Measurements from ENCODE around the gene PTPRN2.

Gene PTPRN2

DNA sequence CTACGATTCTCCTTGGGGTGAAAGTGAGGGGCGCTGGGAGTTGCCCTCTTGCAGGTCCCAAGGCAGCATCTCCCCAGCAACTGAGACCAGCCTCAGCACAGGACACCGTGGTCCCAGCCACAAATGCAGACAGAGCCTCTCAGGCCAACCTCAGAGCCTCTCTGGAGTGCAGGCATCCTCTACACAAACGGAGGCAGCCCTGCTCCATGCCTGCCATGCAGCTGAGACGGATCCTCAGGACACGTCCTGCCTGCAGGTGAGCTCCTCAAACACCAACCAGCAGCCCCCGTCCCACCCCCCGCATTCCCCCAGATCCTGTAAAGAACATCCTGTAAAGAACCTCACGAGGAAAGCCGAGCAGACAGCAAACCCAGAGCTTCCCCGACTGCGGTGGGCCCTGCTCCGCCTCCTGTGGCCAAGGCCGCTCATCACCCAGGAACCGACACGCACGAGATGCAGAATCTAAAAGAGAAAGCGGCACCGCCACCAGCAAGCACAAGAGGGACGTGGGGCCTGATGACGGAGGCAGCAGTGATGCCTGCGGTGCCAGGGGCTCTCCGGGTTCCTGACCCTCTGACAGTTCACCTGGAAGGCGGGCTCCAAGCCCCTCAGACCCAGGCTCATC is 186.9 kb downstream of the PTPRN2 start:
- DNase-seq (ENCODE audit: low spot score) = no peak
- TF ChIP-seq, protein P1, sequence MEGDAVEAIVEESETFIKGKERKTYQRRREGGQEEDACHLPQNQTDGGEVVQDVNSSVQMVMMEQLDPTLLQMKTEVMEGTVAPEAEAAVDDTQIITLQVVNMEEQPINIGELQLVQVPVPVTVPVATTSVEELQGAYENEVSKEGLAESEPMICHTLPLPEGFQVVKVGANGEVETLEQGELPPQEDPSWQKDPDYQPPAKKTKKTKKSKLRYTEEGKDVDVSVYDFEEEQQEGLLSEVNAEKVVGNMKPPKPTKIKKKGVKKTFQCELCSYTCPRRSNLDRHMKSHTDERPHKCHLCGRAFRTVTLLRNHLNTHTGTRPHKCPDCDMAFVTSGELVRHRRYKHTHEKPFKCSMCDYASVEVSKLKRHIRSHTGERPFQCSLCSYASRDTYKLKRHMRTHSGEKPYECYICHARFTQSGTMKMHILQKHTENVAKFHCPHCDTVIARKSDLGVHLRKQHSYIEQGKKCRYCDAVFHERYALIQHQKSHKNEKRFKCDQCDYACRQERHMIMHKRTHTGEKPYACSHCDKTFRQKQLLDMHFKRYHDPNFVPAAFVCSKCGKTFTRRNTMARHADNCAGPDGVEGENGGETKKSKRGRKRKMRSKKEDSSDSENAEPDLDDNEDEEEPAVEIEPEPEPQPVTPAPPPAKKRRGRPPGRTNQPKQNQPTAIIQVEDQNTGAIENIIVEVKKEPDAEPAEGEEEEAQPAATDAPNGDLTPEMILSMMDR (IDR thresholded peaks at IDR 0.05; ENCODE audit: borderline replicate concordance, control extremely low read depth, extremely low read depth, insufficient read depth, missing control alignments) = no peak
- in situ Hi-C loops (cut with MboI; ENCODE audit: low sequenced_read_pairs, unreplicated experiment) = no loop called here

DNA sequence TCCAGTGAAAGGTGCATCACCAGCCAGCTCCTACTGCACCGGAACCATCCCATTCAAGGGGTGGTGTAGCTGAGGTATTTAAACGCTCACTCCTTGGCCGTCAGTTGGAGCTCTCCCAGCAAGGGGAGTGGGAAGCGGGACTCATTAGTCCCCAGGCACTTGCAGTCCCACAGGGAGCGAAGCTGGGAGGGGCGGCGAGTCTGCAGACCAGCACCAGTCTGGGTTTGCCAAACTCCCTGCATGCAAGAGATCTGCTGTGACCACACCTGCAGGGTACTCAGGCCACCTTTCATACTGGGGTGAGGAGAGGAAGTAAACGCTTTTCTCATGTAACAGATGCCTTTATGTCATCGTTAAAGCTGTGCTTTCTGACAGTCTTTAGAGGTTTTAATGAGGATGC is 187.9 kb downstream of the PTPRN2 start:
- no peak for DNase-seq (ENCODE audit: low spot score)
- in situ Hi-C loops (cut with MboI; ENCODE audit: low sequenced_read_pairs, unreplicated experiment) = no loop called here
- TF ChIP-seq, protein P1 (IDR thresholded peaks at IDR 0.05; ENCODE audit: borderline replicate concordance, control extremely low read depth, extremely low read depth, insufficient read depth, missing control alignments) = no peak

DNA sequence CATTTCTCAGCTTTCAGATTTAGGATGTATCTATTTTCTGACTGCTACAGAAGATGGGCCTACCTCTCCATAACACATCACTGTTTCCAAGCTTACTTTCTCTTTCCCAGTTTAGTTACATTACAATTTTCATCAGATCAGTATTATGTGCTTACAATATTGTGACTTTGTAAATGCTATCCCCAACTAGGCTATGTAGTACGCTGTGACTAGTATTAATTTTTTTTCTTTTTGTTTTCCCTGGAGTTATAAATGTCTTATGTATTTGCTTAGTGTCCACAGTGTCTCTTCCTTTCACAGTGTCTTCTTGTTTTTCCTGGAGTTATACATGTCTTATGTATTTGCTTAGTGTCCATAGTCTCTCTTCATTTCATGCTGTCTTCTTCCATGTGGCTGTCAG is 188.9 kb downstream of the PTPRN2 start:
- DNase-seq (ENCODE audit: low spot score) = no peak
- in situ Hi-C loops (cut with MboI; ENCODE audit: low sequenced_read_pairs, unreplicated experiment) = no loop called here
- TF ChIP-seq, protein P1 (IDR thresholded peaks at IDR 0.05; ENCODE audit: borderline replicate concordance, control extremely low read depth, extremely low read depth, insufficient read depth, missing control alignments) = no peak

DNA sequence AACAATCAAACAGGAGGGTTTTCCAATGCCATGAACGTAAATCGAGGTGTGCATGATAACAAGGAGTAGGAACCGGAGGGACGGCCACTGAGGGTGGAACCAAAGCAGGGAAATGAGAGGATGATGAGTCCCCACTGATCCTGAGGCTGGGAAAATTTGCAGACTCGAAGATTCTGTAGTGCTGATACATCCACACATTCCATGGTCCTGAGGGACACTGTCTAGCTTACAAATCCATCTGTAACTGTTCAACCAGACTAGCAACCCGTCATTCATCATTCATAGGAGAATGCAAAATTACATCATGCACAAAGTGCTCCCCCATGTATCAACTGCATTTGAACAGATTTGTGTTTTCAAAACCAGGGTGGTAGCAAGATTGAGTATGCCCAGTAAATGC is 189.7 kb downstream of the PTPRN2 start:
- TF ChIP-seq, protein P1 (IDR thresholded peaks at IDR 0.05; ENCODE audit: borderline replicate concordance, control extremely low read depth, extremely low read depth, insufficient read depth, missing control alignments) = no peak
- no peak for DNase-seq (ENCODE audit: low spot score)
- in situ Hi-C loops (cut with MboI; ENCODE audit: low sequenced_read_pairs, unreplicated experiment) = no loop called here

DNA sequence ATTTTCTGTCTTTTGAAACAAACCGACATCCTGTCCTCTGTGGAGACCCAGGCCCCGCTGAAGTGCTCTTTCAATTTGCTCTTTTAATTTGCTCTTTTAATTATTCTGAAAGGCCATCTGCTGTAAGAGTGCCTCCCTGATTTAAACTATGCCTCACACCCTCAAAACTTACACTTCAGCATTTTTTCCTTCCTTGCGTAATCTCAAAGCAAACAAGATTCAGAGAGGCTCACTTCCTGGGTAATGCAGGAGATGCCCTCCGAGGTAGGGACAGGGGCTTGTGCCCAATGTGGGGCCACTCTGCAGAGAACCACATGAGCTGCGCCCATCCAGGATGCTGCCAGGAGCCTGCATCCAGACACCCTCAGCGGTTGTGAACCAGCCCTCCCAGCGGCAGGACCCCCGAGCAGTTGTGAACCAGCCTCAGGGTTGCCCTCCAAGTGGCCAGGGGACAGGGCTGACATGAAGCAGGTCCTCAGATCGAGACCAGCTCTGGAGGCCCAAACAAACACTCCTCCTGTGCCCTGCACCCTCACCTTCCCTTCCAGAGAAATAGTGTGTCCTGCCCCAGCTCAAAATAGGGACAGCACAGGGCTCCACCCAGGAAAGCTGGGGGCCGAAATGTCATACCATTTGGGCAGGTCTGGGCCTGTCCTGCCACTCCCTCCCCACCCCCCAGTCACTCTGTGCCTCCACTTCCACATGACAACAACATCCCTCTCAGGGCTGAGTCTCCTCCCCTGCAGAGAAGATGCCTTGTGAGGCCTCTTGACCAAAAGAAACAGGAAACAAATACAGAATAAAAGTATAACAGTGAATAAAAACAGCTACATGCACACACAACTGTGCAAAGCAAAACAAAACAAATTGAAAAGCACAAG is 190.4 kb downstream of the PTPRN2 start:
- no peak for DNase-seq (ENCODE audit: low spot score)
- in situ Hi-C loops (cut with MboI; ENCODE audit: low sequenced_read_pairs, unreplicated experiment) = no loop called here
- TF ChIP-seq, protein P1 (IDR thresholded peaks at IDR 0.05; ENCODE audit: borderline replicate concordance, control extremely low read depth, extremely low read depth, insufficient read depth, missing control alignments) = no peak

DNA sequence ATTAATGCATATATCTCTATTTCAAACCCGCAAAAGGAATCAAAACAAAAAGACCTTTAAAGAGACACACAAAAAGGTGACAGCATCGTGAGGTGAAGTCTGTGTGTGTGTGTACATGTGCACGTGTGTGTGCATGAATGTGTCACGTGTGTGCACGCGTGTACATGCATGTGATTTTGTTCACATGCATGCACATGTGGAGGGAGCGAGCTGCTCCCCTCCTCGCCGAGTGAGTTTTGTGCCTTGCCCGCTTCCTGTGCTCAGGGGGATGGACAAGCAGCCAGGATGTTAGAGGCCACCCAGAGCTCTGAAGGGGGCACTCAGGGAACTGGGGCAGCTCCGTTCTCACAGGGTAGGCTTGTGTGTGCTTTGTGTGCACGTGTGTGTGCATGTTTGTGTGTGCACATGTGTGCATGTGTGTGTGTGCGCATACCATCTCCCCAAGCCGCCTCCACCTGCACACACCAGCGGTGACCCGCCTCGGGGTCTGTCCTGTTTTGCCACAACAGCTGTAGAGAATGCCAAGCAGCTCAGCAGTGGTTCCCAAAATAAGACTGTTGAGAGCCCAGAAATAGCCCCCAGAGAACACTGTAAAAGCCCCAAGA is 191.2 kb downstream of the PTPRN2 start:
- in situ Hi-C loops (cut with MboI; ENCODE audit: low sequenced_read_pairs, unreplicated experiment) = no loop called here

More for the DNA sequence above, 191.2 kb downstream of the PTPRN2 start:
- DNase-seq (ENCODE audit: low spot score) = no peak
- TF ChIP-seq, protein P1 (IDR thresholded peaks at IDR 0.05; ENCODE audit: borderline replicate concordance, control extremely low read depth, extremely low read depth, insufficient read depth, missing control alignments) = no peak
